Measurements from ENCODE around the gene BAMBI.

BAMBI gene

DNA sequence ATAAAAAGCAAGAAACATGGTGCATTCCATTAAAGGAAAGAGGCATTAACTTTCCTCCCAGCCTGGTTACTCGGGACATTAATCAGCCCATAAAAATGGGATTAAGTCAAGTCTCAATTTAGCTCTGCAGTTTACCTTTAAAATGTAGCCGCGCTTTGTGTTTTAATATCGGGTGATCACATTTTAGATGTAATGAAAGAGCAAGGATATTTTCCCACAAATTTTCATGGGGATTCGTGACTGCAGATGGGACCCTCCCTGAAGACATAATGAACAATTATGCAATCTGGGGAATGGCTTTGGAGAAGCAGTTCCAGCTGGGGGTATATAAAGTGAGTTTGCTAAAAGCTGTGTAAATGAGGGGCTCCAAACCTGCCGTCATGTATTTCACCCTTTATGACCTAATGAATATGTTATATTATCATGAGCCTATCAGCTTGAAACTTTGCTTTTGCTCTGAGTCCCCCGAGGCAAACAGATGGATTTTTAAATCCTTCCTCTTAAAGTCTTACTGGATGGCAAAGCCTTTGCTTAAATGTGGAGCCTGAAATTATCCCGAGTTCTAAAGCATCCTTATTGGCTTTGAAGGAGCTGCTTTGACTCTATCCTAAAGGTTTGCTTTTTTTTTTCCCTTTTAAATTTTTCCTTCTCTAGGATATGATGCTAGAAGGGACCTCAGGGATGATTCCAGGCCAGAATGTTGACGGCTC is 31.8 kb downstream of the BAMBI start:
- DNase-seq: no peak

DNA sequence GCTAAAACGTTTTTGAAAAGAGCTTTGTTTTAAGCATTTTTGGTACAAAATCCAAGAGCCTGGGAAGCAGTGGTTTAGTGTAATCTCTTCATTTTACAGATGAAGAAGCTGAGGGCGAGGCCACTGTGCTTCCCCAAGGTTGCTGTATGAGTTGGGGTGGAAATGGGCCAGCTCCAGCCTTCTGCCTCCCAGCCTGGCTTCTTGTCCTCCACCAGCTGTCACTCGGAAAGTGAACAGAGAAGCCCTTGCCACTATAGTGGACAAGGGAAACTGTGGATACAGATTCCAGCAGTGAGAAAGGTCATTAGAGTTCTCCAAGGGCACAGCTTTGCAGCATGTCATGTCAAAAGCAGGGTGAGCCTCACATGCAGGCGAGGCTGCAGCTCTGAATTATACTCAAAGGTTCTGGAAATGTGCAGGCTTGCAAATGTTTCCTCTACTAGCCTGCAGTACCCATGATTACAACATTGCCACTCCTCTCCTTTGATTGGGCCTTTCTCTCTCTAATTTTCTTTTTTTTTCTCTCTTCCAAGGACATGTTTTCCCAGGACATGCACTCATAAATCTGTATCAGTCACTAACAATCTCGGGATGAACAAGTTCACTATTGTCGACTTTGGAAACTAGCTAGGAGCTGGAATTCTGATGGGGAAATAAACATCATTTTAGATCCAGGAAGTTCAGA is 33.0 kb downstream of the BAMBI start:
- DNase-seq: no peak

DNA sequence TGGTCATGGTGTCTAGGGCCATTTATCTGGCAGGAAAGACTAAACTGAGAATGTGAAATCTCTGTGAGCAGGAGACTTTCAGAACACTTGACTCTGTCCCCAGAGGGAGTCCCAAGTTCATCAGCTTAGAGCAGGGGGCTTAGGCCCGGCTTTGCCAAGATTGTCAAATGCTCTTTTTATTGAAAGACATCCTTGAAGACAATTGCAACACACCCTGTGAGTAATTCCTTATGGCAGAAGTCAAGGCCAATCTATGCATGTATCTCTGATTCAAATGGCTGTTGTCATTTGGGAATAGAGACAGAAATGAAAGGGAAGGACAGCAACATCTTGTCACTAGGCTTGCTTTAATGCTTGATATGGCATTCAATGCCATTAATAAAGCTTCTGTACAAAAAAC is 33.7 kb downstream of the BAMBI start:
- no peak for DNase-seq

DNA sequence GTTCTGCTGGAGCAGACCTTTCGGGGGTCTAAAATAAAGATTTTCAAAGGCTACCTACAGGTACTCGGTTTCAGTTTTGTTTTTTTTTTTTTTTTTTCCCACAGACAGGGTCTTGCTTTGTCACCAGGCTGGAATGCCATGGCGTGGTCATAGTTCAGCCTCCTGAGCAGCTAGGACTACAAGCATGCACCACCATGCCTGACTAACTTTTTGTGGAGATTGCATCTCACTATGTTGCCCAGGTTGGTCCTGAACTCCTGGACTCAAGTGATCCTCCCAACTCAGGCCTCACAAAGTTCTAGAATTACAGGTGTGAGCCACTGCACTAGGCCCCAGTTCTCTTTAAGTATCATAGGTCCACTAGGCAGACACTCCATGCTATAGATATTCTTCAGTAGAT is 34.5 kb downstream of the BAMBI start:
- no peak for DNase-seq

DNA sequence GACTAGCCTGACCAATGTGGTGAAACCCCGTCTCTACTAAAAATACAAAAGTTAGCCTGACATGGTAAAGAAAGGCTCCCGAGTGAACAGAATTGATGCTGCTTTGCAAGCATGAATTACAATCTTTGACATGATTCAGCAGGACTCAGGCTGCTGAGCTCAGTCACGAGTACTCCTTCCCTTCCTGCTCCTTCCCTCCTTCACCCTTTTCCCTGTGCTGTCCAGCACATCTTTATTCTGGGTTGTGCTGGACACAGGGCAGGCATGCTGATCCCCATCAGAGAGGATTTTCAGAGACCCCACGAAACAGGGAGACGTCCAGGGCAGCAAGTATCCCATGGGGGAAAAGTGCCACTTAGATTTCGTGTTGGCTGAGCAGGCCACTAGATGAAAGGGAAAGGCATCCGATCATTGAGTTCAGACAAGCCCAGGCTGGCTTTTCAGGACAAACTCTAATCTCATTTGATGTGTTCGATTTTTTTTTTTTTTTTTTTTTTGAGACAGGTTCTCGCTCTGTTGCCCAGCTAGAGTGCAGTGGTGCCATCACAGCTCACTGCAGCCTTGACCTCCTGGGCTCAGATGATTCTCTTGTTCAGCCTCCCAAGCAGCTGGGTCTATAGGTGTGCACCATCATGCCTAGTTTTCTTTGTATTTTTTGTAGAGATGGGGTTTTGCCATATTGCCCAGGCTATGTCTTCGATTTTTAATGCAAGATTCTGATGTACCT is 36.5 kb downstream of the BAMBI start:
- no peak for DNase-seq

DNA sequence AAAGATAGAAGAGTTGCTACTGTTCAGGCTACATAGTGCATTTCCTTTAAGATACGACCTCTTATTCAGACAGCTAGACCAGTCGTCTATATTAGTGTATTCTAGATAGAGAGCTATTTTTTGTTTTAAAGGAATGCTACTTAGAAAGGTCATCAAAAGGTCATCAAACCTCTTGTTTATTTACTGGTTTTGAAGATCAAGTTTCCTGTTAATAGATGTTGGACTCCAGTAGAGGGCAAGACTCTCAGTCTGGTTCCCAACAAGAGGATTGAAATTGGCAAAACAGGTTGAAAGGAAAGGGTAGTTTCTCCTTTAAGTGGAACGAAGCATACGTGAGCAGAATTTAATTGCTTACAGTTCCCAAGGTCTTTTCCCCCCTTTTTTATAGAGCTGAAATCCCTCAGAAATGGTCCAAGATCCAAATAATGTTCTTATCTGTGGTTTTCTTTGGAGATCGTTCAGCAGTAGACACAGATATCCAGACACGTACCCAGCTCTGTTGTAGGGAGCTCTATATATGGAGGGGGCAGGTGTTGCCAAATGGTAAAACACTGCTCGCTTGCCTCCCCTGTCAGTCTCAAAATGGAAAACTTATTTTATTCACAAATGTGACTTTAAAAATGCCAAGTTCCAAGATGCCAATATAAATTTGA is 37.2 kb downstream of the BAMBI start:
- no peak for DNase-seq

DNA sequence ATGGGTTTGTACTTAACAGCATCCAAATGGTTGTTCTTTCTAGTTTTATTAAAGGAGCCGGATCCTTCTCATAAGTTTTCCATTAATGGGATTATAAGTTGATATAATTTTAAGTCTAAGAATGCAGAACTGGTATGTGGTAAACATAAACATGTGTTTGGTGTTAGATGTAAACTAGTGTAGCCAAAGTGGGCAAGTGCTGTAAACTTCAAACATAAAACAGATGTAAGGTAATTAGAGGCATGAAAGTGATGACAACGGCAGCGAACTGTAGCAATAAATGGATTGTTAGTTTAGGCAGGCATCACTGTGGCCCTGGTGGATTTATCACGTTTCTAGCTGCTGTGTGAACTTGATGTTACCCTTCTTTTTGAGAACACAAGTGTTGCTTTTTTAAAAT is 37.9 kb downstream of the BAMBI start:
- no peak for DNase-seq

DNA sequence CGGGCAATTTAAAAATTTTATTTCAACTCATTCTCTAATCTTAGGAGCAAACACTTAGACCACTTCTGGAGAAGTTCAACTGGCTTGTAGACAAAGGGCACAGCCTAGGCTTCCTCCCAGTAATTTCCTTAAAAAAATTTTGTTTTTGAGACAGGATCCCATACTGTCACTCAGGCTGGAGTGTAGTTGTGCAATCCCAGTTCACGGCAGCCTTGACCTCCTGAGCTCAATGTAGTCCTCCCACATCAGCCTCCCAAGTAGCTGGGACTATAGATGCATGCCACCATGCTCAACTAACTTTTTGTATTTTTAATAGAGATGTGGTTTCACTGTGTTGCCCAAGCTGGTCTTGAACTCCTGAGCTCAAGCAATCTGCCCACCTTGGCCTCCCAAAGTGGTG is 38.4 kb downstream of the BAMBI start:
- no peak for DNase-seq

DNA sequence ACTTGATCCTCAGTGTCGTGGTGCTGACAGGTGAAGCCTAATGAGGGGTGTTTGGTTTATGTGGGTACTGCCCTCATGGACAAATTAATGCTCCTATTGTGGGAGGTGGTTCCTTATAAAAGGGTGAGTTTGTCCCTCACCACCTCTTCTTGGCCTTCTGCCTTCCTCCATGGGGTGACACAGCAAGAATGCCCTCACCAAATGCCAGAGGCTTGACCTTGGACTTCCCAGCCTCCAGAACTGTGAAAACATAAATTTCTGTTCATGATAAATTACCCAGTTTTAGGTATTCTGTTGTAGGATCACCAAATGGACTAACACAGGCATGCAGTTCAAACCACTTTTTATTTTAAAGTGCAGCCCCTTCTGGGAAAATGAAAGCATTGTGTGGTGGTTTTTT is 39.4 kb downstream of the BAMBI start:
- no peak for DNase-seq

DNA sequence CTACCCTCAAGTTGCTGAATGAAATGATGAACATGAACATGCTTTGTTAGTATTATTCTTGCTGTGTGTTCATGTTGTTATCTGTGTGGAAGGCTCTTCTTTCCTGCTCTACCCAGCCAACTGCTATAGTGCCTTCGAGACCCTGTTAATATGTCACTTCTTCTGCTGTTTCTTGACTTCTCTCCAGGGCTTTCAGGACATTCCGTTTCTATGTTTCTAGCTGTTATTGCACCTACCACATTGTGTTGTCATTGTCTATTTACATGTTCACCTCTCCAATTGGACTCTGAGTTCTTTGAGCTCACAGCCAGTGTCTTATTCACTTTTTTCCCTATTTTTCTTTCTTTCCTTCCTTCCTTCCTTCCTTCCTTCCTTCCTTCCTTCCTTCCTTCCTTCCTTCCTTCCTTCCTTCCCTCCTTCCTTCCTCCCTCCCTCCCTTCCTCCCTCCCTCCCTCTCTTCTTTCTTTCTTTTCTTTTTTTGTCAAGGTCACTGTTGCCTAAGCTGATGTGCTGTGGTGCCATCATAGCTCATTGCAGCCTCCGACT is 40.4 kb downstream of the BAMBI start:
- no peak for DNase-seq

DNA sequence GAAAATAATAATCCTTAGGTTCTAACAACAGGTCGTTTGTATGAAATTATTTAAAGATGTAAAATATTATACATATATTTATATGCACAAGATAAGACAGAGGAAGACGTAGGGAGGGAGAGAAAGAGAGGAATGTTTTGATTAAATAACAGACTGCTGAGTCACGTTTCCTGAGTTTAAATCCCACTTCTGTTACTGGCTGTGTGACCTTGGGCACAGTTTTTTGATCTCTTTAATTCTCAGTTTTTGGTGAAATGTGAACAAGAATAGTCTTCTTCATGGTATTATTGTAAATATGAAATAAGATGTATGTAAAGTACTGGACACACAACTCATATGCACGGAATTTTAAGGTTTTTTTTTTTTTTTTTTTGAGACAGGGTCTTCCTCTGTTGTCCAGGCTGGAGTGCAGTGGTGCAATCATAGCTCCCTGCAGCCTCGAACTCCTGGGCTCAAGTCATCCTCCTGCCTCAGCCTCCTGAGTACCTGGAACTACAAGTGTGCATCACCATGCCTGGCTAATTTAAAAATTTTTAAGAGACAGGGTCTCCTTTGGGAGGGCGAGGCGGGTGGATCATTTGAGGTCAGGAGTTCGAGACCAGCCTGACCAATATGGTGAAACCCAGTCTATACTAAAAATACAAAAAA is 42.6 kb downstream of the BAMBI start:
- DNase-seq: no peak

DNA sequence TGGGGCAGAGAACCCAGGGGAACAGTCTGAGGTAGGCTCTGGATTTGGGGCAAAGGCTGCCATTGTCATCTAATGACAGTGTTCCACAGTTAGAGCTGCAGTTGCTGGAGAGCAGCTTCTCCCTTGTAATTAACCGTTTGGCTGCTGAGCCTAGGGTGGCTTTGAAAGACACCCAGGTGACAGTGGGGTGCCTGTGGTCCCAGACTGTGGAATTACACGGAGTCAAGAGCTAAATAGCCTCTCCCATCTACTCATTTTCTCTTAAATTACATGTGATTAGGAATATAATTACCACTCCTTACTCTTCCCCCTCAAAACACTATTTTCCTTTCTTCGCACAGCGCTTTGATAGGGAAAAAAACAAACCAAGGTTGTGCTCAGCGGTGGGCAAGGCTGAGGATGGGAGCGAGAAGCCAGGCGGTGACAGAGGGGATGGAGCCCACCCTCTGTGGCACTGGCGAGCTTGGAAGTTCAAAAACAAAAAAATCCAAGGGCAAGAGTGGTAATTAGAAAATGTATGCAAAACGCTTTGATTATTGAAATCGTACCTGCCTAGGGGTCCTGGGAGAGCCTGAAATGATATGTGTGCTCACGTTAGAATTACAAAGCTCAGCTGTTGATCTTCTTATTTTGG is 44.1 kb downstream of the BAMBI start:
- DNase-seq: no peak

DNA sequence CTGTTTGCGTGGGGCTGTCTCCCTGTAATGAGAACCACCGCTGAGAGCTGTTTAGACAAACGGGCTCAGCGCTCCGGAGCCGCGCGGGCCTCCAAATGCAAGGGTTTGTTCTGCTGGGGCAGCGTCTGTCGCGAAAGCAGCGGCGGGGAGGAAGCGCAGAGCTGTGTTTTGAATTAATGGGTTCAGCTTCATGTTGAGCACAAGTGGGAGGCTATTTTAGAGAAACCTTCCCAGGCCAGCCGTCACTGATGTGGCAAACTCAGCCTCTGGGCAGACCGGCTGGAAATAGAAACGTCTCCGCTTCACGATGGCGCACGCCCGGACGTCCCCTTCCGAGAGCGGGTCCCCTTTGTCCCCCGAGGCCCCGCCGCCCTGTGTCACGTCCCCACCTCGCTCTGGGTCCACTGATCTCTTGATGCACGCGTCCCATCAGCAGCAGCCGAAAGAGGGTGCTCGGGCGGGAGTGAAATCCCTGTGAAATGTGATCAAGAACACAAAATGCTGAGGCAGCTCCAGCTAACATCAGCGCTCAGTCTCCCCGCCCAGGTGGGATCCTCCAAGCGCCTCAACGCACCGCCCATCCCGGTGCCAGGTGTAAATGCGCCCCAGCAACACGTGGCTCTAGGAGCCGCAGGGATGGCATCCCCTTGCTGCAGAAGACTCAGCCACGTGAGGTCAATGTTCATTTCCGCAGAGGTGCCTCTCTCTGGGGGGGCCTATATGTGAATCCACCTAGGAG is 44.9 kb downstream of the BAMBI start:
- DNase-seq: no peak

DNA sequence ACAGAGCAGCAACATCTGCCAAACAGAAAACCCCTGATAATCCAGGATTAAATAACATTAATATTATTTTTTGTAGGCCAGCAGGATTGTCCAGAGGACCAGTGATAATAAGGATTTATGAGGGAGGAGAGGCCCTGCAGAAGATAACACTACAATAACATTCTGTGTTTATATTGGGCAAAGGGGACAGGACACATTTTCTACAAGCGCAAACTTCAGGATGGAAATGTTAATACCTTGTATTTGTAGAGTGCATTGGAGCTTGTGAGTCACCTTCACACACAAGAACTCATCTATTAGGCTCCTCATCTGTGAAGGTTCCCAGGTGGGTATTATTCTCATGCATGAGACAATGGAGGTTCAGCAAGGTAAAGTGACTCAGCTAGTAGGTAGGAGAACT is 51.0 kb downstream of the BAMBI start:
- DNase-seq: no peak

DNA sequence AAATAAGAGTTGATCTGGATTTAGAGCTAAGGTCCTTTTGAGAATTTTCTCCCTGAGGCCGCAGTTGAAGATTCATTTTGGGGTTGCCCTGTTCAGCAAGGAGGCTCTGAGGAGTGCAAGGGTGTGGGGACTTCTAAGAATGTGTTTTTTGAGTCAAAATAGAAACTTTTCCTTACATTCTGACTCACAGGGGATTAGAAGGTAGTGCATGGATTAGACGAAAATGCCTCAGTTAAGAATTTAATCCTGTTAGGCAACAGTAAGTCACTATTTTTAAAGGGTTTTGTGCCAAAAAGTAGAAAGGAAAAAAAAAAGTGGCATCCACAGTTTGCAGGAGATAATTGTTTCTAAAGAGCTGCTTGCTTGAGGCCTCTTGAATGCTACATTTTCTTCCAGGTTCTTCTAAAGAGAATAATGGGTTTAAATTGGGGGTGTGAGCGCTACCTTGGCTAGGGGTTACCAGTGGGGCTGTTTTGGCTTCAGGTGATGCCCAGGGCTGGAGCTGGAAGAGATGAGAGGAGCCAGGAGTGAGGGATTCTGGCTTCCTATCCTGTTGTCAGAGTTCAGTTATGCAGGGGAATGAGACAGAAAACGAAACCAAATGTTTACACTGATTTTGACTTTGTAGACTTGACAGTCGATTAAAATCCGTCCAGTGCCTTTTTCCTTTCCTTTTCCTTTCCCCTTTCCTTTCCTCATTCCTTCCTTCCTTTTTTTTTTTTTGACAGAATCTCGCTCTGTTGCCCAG is 52.9 kb downstream of the BAMBI start:
- no peak for DNase-seq

DNA sequence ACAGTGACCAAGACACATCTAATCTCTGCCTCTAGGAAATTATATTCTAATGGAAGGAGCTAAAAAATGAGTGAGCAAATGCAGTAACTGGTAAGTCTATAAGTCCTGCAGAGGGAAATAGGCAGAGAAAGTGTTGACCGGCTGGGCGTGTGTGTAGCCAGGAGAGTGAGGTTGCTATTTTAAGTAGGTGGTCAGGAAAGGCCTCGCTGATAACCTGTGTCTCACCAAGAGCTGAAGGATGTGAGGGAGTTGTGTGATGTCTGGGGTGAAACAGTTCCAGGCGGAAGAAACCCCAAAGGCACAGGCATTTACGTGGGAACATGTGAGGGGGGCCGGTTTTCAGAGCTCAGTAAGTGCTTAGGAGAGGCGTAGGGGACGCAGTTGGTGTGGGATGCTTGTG is 54.8 kb downstream of the BAMBI start:
- no peak for DNase-seq

Measured in KG1 (cell line).